ENCODE data around the gene EIF3CL.
"Not testable (repeated sequence)": the region's sequence is repeated elsewhere in the genome, so short reads cannot be mapped to it uniquely, and the experiment has no call there.

The EIF3CL gene

DNA sequence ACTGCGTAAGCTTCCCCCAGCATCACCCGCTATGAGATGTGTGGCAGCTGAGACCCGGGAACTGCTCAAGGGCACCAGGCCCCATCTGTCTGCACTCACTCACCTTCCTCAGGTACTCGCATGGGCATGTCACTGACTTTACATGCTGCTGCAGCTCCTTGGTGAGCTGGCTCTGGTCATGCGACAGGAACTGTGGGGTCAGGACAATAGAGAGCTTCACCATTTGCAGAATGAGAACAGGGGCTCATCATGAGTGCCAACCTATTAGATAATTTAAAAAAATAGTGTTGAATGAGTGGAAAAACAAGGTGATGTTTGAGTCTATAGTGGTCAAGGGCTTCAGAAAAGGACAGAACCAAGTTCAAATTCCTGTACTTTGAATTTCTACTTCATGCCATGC lies 41.0 kb downstream of the EIF3CL start:
- not testable (repeated sequence) for DNase-seq

DNA sequence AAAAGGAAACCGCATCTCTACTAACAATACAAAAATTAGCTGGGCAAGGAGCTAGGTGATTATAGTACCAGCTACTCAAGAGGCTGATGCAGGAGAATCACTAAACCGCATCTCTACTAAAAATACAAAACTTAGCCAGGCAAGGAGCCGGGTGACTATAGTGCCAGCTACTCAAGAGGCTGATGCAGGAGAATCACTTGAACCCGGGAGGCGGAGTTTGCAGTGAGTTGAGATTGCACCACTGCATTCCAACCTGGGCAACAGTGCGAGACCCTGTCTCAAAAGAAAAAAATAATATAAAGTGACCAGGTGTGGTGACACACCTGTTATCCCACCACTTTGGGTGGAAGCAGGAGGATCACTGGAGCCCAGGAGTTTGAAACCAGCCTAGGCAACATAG lies 65.4 kb downstream of the EIF3CL start:
- not testable (repeated sequence) for DNase-seq

DNA sequence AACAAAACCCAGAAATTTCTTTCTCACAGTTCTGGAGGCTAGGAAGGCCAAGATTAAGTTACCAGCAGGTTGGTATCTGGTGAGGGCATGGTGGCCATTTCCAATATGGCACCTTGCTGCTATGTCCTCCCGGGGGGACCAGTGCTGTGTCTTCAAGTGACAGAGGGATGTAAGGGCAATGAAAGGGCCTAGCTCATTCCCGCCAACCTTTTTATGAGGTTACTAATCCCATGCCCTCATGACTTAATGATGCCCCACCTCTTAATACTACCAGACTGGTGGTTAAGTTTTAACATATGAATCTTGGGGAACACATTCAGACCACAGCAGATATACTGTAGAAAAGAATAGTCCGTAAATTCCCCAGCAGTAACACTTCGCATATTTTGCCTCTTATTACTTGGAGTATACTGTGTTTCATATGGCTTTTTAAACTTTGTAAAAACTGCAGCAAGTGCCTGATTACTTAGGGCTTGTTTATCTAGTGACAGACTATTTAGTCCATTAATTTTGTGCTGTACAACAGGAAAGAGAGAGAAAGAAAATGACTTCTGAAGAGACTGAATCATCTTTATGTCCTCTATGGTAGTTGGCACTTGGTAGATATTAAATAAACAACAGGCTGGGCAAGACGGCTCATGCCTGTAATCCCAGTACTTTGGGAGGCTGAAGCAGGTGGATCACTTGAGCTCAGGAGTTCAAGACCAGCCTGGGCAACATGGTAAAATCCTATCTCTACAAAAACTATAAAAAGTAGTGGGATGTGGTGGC lies 66.5 kb downstream of the EIF3CL start:
- not testable (repeated sequence) for DNase-seq

DNA sequence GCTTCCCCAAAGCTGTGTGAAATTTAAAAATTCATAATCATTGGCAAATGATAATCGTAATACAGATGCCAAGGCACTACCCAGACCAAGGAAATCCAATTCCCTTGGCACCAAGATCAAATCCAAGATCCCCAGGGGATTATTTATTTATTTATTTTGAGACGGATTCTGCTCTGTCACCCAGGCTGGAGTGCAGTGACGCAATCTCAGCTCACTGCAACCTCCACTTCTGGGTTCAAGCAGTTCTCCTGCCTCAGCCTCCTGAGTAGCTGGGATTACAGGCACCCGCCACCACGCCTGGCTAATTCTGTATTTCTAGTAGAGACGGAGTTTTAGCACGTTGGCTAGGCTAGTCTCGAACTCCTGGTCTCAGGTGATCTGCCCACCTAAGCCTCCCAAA lies 68.0 kb downstream of the EIF3CL start:
- DNase-seq, result not testable (repeated sequence)

DNA sequence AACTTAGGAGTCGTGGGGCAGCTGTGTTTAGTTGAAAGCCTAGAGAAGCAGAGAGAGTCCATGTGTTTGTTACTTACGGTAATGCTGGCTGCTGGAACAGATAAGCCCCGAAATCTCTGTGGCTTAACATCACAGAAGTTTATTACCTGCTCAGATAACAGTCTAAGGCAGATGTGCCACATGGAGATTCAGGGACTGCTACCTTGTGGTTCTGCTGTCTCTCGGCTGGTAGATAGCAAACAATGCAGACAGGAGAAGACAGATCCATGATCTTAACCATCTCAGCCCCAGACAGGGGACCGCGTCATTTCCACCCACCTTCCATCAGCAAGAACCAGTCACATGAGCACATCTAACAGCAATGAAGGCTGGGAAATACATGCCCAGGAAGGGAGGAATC lies 71.0 kb downstream of the EIF3CL start:
- not testable (repeated sequence) for DNase-seq

DNA sequence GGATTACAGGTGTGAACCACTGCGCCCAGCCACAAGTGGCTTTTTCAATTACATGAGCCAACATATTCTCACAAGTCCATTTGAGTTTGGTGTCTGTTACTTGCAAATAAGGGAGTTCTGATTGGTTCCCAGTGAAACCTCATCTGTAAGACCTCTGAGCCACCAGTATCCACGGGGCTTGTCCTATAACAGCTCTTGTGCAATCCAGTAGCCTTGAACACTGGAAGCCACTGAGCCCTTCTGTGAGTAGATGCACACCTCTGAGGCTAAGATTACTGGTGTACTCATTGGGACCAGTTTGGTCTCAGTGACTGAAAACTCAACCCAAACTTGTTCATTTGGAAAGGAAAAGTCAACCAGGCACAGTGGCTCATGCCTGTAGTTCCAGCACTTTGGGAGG lies 72.7 kb downstream of the EIF3CL start:
- not testable (repeated sequence) for DNase-seq

DNA sequence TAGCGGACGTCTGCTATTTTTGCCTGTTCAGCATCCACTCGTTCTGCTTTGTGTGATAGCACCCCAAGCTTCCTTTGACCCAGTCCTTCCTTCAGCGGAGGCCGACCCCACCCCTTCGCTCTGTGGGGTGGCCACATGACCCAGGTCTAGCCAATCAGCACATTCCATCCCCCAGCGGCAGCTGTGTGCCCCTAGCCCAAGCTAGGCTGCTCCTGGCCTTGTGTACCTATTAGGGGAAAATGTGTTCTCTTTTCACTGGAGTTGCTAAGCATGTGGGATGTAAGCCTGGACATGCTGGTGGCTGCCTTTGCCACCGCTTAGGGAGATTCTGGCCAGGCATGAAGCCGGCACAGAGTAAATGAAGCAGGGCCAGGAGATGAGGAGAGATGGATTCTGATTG lies 73.4 kb downstream of the EIF3CL start:
- not testable (repeated sequence) for DNase-seq
